Measurements from ENCODE around the gene RHEBL1. TPM values are rescaled to one million over a fixed set of nuclear protein-coding genes. Genes with fewer than 3 reads are reported as not detected.

Gene RHEBL1
- total and polyA plus RNA-seq, 2 of the 8 experiments (the other 6 are each of a cell fraction or from before 2014, with no cell fraction given), result 7.5 to 9.4 TPM

- Histone ChIP-seq H2BK15ac (ENCODE audit: low read length) (no peak overlapping the region), H2BK12ac (ENCODE audit: low read depth, low read length) (no peak overlapping the region), H2AFZ (ENCODE audit: low read length) (no peak overlapping the region), H3K27me3 (replicated peaks in 1 of 4; ENCODE audit: control insufficient read depth in 3 of 4, extremely low read depth in 1 of 4, insufficient read depth in 3 of 4, low read length in 3 of 4) (peaks cover 0 to 8% (median 3%) of the 10 kb centered on the region in 4 experiments; a peak in 5 of 7 replicates), H3K36me3 (ENCODE audit: control insufficient read depth in 2 of 4, insufficient read depth in 4 of 4, low read length in 3 of 4) (no peaks in the 10 kb centered on the region), H2BK5ac (ENCODE audit: low read depth, low read length) (no peak overlapping the region), H3K9ac (replicated peaks in 1 of 4; ENCODE audit: extremely low read depth in 1 of 4, low read depth in 3 of 4, low read length in 3 of 4) (peak overlapping the region in 1 of 4 experiments; percentile 24; a peak in 1 of 7 replicates), H3K4me1 (replicated peaks in 1 of 4; ENCODE audit: control insufficient read depth in 3 of 4, insufficient read depth in 4 of 4, low read length in 3 of 4) (peaks cover 2 to 6% (median 4%) of the 10 kb centered on the region in 4 experiments; a peak in 5 of 7 replicates), H3K56ac (replicated peaks; ENCODE audit: insufficient read length, low read depth, low read length) (no peak overlapping the region), H3K4me2 (ENCODE audit: insufficient read depth in 1 of 2, low read depth in 2 of 2, low read length in 2 of 2) (peak overlapping the region; percentile 87 to 93), H3K4ac (replicated peaks; ENCODE audit: insufficient read length, low read depth, low read length) (no peak overlapping the region), H3K27ac (ENCODE audit: low read depth, low read length) (no peak overlapping the region), H3K23ac (ENCODE audit: insufficient read length) (no peak overlapping the region), H4K91ac (replicated peaks; ENCODE audit: insufficient read length, low read length) (no peak overlapping the region), H3K79me2 (ENCODE audit: control insufficient read depth in 1 of 2, insufficient read depth in 2 of 2, low read length in 2 of 2) (no peaks in the 10 kb centered on the region), H3K4me3 (ENCODE audit: extremely low read depth in 1 of 4, insufficient read depth in 2 of 4, low read depth in 3 of 4, low read length in 4 of 4) (peak overlapping the region; percentile 70 to 93 (median 80)), H3K79me1 (ENCODE audit: low read depth, low read length) (no peaks in the 10 kb centered on the region), H2AK5ac (ENCODE audit: low read depth, low read length) (no peak overlapping the region), H2BK120ac (replicated peaks; ENCODE audit: low read depth, low read length) (no peak overlapping the region), H3K23me2 (ENCODE audit: low read depth, low read length) (peaks cover 11% of the 10 kb centered on the region), H3K14ac (ENCODE audit: insufficient read length) (no peak overlapping the region), H4K8ac (ENCODE audit: extremely low read depth, insufficient read depth, low read length) (no peak overlapping the region), H3K9me3 (ENCODE audit: insufficient read depth in 2 of 2, low read depth in 1 of 2, low read length in 1 of 2) (no peaks in the 10 kb centered on the region), H2BK20ac (ENCODE audit: low read length) (peak overlapping the region; percentile 66; the same call in 1 of the 2 replicates), H4K20me1 (replicated peaks in 1 of 2; ENCODE audit: control insufficient read depth in 1 of 2, insufficient read depth in 2 of 2, low read length in 2 of 2) (no peaks in the 10 kb centered on the region), H3K18ac (ENCODE audit: extremely low read depth, low read length) (no peak overlapping the region), H4K5ac (ENCODE audit: insufficient read length, low read depth, low read length) (no peak overlapping the region)
- TF ChIP-seq BRCA1 (IDR thresholded peaks at IDR 0.05; ENCODE audit: low read depth, low read length), result no peak
- no peak for TF ChIP-seq CHD1 (IDR thresholded peaks at IDR 0.05; ENCODE audit: low read depth, low read length)
- no peak for TF ChIP-seq USF2 (IDR thresholded peaks at IDR 0.05; ENCODE audit: low read length)
- TF ChIP-seq ZNF274 (IDR thresholded peaks at IDR 0.05; ENCODE audit: borderline replicate concordance, extremely low read depth, low read length), result no peak
- TF ChIP-seq JUN (IDR thresholded peaks at IDR 0.05; ENCODE audit: low read depth, low read length), result no peak
- no peak for TF ChIP-seq EP300 (IDR thresholded peaks at IDR 0.05; ENCODE audit: borderline replicate concordance in 1 of 2, low read depth in 2 of 2, low read length in 2 of 2)
- no peak for TF ChIP-seq ATF3 (IDR thresholded peaks at IDR 0.05; ENCODE audit: insufficient read depth, low read depth, low read length)
- no peak for TF ChIP-seq HDAC2 (IDR thresholded peaks at IDR 0.05; ENCODE audit: borderline replicate concordance in 1 of 2, low read depth in 2 of 2, low read length in 2 of 2)
- TF ChIP-seq KDM5A (IDR thresholded peaks at IDR 0.05; ENCODE audit: low read length), result no peak
- TF ChIP-seq CREB1 (IDR thresholded peaks at IDR 0.05), result no peak
- 28% methylated on average over 21 of the region's 21 CpGs; no CpG with 5 or more reads in 1 of the 2 experiments for WGBS, 2 experiments (ENCODE audit: extremely low coverage in 1 of 2, insufficient coverage in 1 of 2, insufficient read length in 1 of 2, insufficient replicate concordance in 2 of 2, low coverage in 1 of 2, low lambda C conversion rate in 2 of 2, missing lambda C conversion rate in 1 of 2)
- POLR2A ChIA-PET (ENCODE audit: partially characterized antibody), result interaction anchor here (1.0 to 3.6 kb wide), 10 partner anchors 9 to 74 kb away, joined by 3 to 32 read pairs (median 4); partner anchors contain the start of genes DHH, KMT2D and TUBA1B
- CTCF ChIA-PET (ENCODE audit: partially characterized antibody), result interaction anchor here (0.6 to 10.0 kb wide), 8 partner anchors 18 to 162 kb away, joined by 3 to 129 read pairs (median 4); partner anchors contain the start of gene DHH
- DNase-seq (ENCODE audit: low read depth in 1 of 2, low spot score in 2 of 2), result peak in 1 of 2 experiments; percentile 58
- FAIRE-seq, result no peak
Measured at GRCh38 chr12:49068879-49069506, 786 bp downstream of the RHEBL1 start.

Data from H1 (cell line).